Mesothelial cell of epicardium (in vitro differentiated cells): ENCODE measurements around the gene LEUTX. TPM values are rescaled to one million over a fixed set of nuclear protein-coding genes. Genes with fewer than 3 reads are reported as not detected.
"Not testable (repeated sequence)": the region's sequence is repeated elsewhere in the genome, so short reads cannot be mapped to it uniquely, and the experiment has no call there.

Experiments
- DNase-seq, 2 experiments: peaks; one replicate each; pipeline ENCODE4 v3.0.0; 2021; ENCODE audit warnings: low spot score in 2 of 2; ENCODE audit not compliant: unreplicated experiment in 2 of 2
- H3K27ac Mint-ChIP-seq: 2 replicates; pipeline ENCODE4 v1.8.0; 2021; ENCODE audit warnings: mixed read lengths
- H3K27me3 Mint-ChIP-seq: 2 replicates; pipeline ENCODE4 v1.8.0; 2021; ENCODE audit warnings: low read depth, mixed read lengths
- H3K36me3 Mint-ChIP-seq: 2 replicates; pipeline ENCODE4 v1.8.0; 2021; ENCODE audit warnings: mixed read lengths
- H3K4me1 Mint-ChIP-seq: 2 replicates; pipeline ENCODE4 v1.8.0; 2021; ENCODE audit warnings: mixed read lengths
- H3K4me3 Mint-ChIP-seq: 2 replicates; pipeline ENCODE4 v1.8.0; 2021; ENCODE audit warnings: mild to moderate bottlenecking, moderate library complexity, mixed read lengths
- H3K9me3 Mint-ChIP-seq: 2 replicates; pipeline ENCODE4 v1.8.0; 2021; ENCODE audit warnings: mixed read lengths
- CTCF ChIP-seq: fragments of 200-600 bp; sonication (generic); IDR thresholded peaks from one replicate; pipeline ENCODE4 v1.5.0; 2021; ENCODE audit warnings: antibody characterized with exemption; ENCODE audit not compliant: unreplicated experiment
- total RNA-seq: library from RNA; stranded (reverse); gene quantifications from 3 replicates; pipeline ENCODE4 v1.2.1, GENCODE V29; 2021

The LEUTX gene
- total RNA-seq, 1 donor from 2014 or later, result not detected

- DNase-seq, result no peak
- Mint-ChIP-seq H3K9me3 (no peaks in the 10 kb centered on the region), H3K27ac (no peak overlapping the region), H3K36me3 (no peaks in the 10 kb centered on the region), H3K4me1 (no peaks in the 10 kb centered on the region), H3K4me3 (no peak overlapping the region), H3K27me3 (peaks cover 55% of the 10 kb centered on the region)
- TF ChIP-seq CTCF, result no peak
These were observed 23.7 kb upstream of the LEUTX start for GRCh38 chr19:39754971-39755370.

- H3K27me3 Mint-ChIP-seq, result peaks cover 44% of the 10 kb centered on the region
- no peak overlapping the region for H3K27ac Mint-ChIP-seq
- DNase-seq, result no peak
- no peak for TF ChIP-seq CTCF
- no peak overlapping the region for H3K4me3 Mint-ChIP-seq
- H3K9me3 Mint-ChIP-seq, result no peaks in the 10 kb centered on the region
- no peaks in the 10 kb centered on the region for H3K4me1 Mint-ChIP-seq
- no peaks in the 10 kb centered on the region for H3K36me3 Mint-ChIP-seq
These were observed 19.0 kb upstream of the LEUTX start for GRCh38 chr19:39759457-39760184.

- H3K36me3 Mint-ChIP-seq, H3K9me3 Mint-ChIP-seq, H3K27ac Mint-ChIP-seq, DNase-seq, H3K4me1 Mint-ChIP-seq, H3K4me3 Mint-ChIP-seq: not testable (repeated sequence)
- H3K27me3 Mint-ChIP-seq, result peaks cover 37% of the 10 kb centered on the region
These were observed 16.8 kb upstream of the LEUTX start for GRCh38 chr19:39761851-39762250.

- peaks cover 21% of the 10 kb centered on the region for H3K27me3 Mint-ChIP-seq
- no peaks in the 10 kb centered on the region for H3K36me3 Mint-ChIP-seq
- no peaks in the 10 kb centered on the region for H3K4me1 Mint-ChIP-seq
- H3K9me3 Mint-ChIP-seq, result peaks cover 3% of the 10 kb centered on the region
- no peak overlapping the region for H3K27ac Mint-ChIP-seq
- DNase-seq, result peak in 1 of 2 experiments; percentile 46
- peak; percentile 84 for TF ChIP-seq CTCF
- H3K4me3 Mint-ChIP-seq, result no peak overlapping the region
These were observed 13.3 kb upstream of the LEUTX start for GRCh38 chr19:39765091-39766076.

- no peak for DNase-seq
- Mint-ChIP-seq H3K9me3 (peaks cover 3% of the 10 kb centered on the region), H3K36me3 (no peaks in the 10 kb centered on the region), H3K27me3 (peaks cover 30% of the 10 kb centered on the region), H3K27ac (no peak overlapping the region), H3K4me1 (no peaks in the 10 kb centered on the region), H3K4me3 (no peak overlapping the region)
- no peak for TF ChIP-seq CTCF
These were observed 10.3 kb upstream of the LEUTX start for GRCh38 chr19:39768334-39768733.

- no peak for DNase-seq
- TF ChIP-seq CTCF, result no peak
- Mint-ChIP-seq H3K4me3 (no peak overlapping the region), H3K27me3 (peaks cover 29% of the 10 kb centered on the region), H3K36me3 (no peaks in the 10 kb centered on the region), H3K4me1 (no peaks in the 10 kb centered on the region), H3K27ac (no peak overlapping the region), H3K9me3 (peaks cover 3% of the 10 kb centered on the region)
These were observed 9.9 kb upstream of the LEUTX start for GRCh38 chr19:39768786-39769185.
